NT2/D1 (cell line): ENCODE measurements around the gene RD3L.
"Not testable (repeated sequence)": the region's sequence is repeated elsewhere in the genome, so short reads cannot be mapped to it uniquely, and the experiment has no call there.

ENCODE experiments used
- DNase-seq: peaks from one replicate; pipeline ENCODE4 v3.0.0-alpha.2; 2011; ENCODE audit warnings: low read depth, low spot score
- H3K27me3 ChIP-seq: 2 replicates; pipeline ENCODE4 v1.6.0; 2011; ENCODE audit warnings: mild to moderate bottlenecking; ENCODE audit not compliant: insufficient read length, insufficient read depth
- H3K36me3 ChIP-seq: 2 replicates; pipeline ENCODE4 v1.6.1; 2011; ENCODE audit warnings: mild to moderate bottlenecking, low read length, mixed read lengths; ENCODE audit not compliant: insufficient read depth, insufficient read length
- H3K4me1 ChIP-seq: 2 replicates; pipeline ENCODE4 v1.5.1; 2011; ENCODE audit not compliant: insufficient read depth, insufficient read length
- H3K4me3 ChIP-seq: 2 replicates; pipeline ENCODE4 v1.5.1; 2011; ENCODE audit warnings: low read depth; ENCODE audit not compliant: insufficient read length
- H3K9ac ChIP-seq: 2 replicates; pipeline ENCODE4 v1.6.0; 2011; ENCODE audit warnings: low read depth; ENCODE audit not compliant: insufficient read length
- H3K9me3 ChIP-seq: 2 replicates; pipeline ENCODE4 v1.5.1; 2011; ENCODE audit warnings: mild to moderate bottlenecking, low read length; ENCODE audit not compliant: insufficient read depth
- SUZ12 ChIP-seq: IDR thresholded peaks from 2 replicates; pipeline ENCODE4 v1.6.1; 2011; ENCODE audit not compliant: insufficient read length, insufficient read depth; ENCODE audit errors: extremely low read depth
- YY1 ChIP-seq: IDR thresholded peaks from 2 replicates; pipeline ENCODE4 v1.6.1; 2011; ENCODE audit not compliant: insufficient read length, insufficient read depth
- ZNF274 ChIP-seq: IDR thresholded peaks from 2 replicates; pipeline ENCODE4 v1.6.1; 2011; ENCODE audit warnings: mild to moderate bottlenecking, low read depth, low read length

RD3L gene

GRCh38 chr14:103941973-103942736 lies at the start of gene RD3L:
TSS of gene RD3L (minus strand) at chr14:103942529. CDS start at chr14:103941695, 834 bp downstream.
- Histone ChIP-seq H3K36me3 (no peaks in the 10 kb centered on the region), H3K4me1 (no peaks in the 10 kb centered on the region), H3K9me3 (no peaks in the 10 kb centered on the region), H3K9ac (no peak within 1 kb of the TSS), H3K27me3 (no peaks in the 10 kb centered on the region), H3K4me3 (no peak within 1 kb of the TSS)
- DNase-seq, result no peak
- no peak for TF ChIP-seq ZNF274
- TF ChIP-seq YY1, result no peak
- TF ChIP-seq SUZ12, result no peak

GRCh38 chr14:103989964-103990363 lies 47.6 kb upstream of the RD3L start:
- H3K9ac ChIP-seq, result no peak overlapping the region
- H3K9me3 ChIP-seq, result peaks cover 14% of the 10 kb centered on the region
- H3K36me3 ChIP-seq, result no peaks in the 10 kb centered on the region
- no peak overlapping the region for H3K4me3 ChIP-seq
- TF ChIP-seq YY1 (no peak), SUZ12 (no peak), ZNF274 (no peak)
- no peaks in the 10 kb centered on the region for H3K27me3 ChIP-seq
- H3K4me1 ChIP-seq, result no peaks in the 10 kb centered on the region
- no peak for DNase-seq

GRCh38 chr14:103989034-103989433 lies 46.7 kb upstream of the RD3L start:
- Histone ChIP-seq H3K9me3 (peaks cover 21% of the 10 kb centered on the region), H3K27me3 (no peaks in the 10 kb centered on the region), H3K4me3 (no peak overlapping the region), H3K9ac (no peak overlapping the region), H3K4me1 (no peaks in the 10 kb centered on the region), H3K36me3 (no peaks in the 10 kb centered on the region)
- TF ChIP-seq ZNF274 (no peak), SUZ12 (no peak)
- DNase-seq, result no peak

GRCh38 chr14:103984196-103984595 lies 41.9 kb upstream of the RD3L start:
- Histone ChIP-seq H3K36me3 (no peaks in the 10 kb centered on the region), H3K27me3 (no peaks in the 10 kb centered on the region), H3K9me3 (peaks cover 21% of the 10 kb centered on the region), H3K4me3 (no peak overlapping the region), H3K9ac (no peak overlapping the region), H3K4me1 (no peaks in the 10 kb centered on the region)
- no peak for TF ChIP-seq SUZ12
- DNase-seq, result no peak

GRCh38 chr14:103980623-103981238 lies 38.4 kb upstream of the RD3L start:
- not testable (repeated sequence) for DNase-seq, H3K36me3 ChIP-seq, H3K27me3 ChIP-seq, H3K4me1 ChIP-seq, H3K4me3 ChIP-seq, H3K9ac ChIP-seq
- H3K9me3 ChIP-seq, result peaks cover 12% of the 10 kb centered on the region; the same call in 1 of the 2 replicates

- no peak for DNase-seq
- H3K9me3 ChIP-seq, result no peaks in the 10 kb centered on the region
- no peak overlapping the region for H3K9ac ChIP-seq
- TF ChIP-seq ZNF274, result no peak
- H3K4me3 ChIP-seq, result no peak overlapping the region
- H3K36me3 ChIP-seq, result no peaks in the 10 kb centered on the region
- H3K4me1 ChIP-seq, result peaks cover 2% of the 10 kb centered on the region
- no peaks in the 10 kb centered on the region for H3K27me3 ChIP-seq
Observed at GRCh38 chr14:103974575-103974974, 32.2 kb upstream of the RD3L start.

- Histone ChIP-seq H3K27me3 (no peaks in the 10 kb centered on the region), H3K9ac (peak overlapping the region; percentile 36), H3K36me3 (no peaks in the 10 kb centered on the region), H3K4me3 (no peak overlapping the region), H3K9me3 (no peaks in the 10 kb centered on the region), H3K4me1 (peaks cover 2% of the 10 kb centered on the region)
- DNase-seq, result no peak
- TF ChIP-seq SUZ12 (no peak), ZNF274 (no peak), YY1 (no peak)
Observed at GRCh38 chr14:103973354-103973753, 31.0 kb upstream of the RD3L start.

- Histone ChIP-seq H3K9me3 (no peaks in the 10 kb centered on the region), H3K9ac (no peak overlapping the region), H3K27me3 (no peaks in the 10 kb centered on the region), H3K36me3 (no peaks in the 10 kb centered on the region), H3K4me1 (peaks cover 2% of the 10 kb centered on the region), H3K4me3 (no peak overlapping the region)
- no peak for DNase-seq
- TF ChIP-seq YY1 (no peak), SUZ12 (no peak), ZNF274 (no peak)
Observed at GRCh38 chr14:103969961-103970360, 27.6 kb upstream of the RD3L start.
